T-helper 1 cell (primary cell): ENCODE results near the gene CAMK1D.
"Not testable (repeated sequence)": the region's sequence is repeated elsewhere in the genome, so short reads cannot be mapped to it uniquely, and the experiment has no call there.

Experiments
- DNase-seq, 5 donors: peaks; one replicate each; pipeline ENCODE4 v3.0.0-alpha.2; 2012 to 2020

The CAMK1D gene

DNA sequence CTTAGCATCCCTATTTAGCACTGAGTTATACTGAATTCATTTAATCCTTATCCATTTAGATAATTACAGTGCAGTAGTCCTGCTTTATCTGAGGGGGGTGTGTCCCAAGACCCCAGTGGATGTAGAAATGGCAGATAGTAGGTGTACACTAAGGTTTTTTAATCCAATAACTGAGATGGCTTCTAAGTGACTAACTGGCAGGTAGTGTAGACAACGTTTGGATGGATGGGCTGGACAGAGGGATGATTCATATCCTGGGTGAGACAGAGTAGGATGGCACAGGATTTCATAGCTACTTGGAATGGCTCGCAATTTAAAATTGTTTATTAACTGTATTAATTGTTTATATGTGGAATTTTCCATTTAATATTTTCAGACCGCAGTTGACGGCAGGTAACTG, 356.6 kb downstream of the CAMK1D start:
- no peak for DNase-seq

DNA sequence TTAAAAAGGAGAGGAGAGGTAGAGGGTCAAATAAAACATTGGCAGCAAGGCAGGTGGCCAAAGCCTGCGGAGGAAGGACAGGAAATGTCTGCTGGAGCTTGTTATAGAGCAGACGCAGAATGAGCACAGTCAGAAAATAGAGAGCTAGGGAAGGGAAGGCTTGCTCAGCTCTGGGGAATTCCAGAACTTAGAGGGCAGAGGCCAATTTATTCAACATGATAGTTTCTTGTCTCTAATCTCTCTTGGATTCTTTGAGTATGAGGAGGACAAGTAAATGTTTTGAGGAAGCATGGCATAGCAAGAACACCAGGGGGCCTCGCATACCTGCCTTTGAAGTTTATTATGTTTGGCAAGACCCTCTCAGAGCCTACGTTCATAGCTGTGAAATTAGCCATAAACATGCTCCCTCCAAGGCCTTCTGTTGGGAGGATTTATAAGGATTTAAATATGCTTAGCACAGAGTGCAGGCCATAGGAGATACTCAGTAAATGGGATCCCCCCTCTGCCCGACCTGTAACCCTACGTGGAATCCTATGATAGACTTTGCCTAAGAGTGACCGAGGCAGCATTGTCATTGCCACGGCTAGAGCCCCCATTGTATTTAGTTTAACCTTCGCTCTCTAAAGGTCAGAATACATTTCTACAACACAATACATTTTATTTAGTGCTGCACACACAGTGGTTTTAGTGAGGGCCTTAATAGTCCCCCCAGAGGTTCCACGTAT, 358.3 kb downstream of the CAMK1D start:
- peak in 1 of 5 donors; percentile 66 for DNase-seq

DNA sequence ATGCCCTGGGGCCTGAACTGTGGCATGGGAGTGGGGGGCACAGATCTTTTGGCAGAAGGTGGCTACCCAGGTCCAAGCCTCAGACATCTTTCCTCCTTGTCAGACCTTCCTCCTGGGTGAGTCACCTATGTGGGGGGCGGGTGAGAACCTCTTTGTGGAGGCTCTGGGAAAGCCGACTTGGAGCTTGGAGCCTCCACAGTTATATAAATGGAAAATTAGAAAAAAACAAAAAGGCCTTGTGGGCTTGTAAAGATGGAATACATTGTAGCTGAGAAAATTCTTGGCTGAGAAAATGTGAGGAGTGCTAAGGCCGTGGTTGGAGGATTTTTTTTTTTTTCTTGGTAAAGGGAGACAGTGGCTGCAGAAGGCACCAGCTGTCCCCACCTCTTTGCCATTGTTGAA, 359.7 kb downstream of the CAMK1D start:
- no peak for DNase-seq

DNA sequence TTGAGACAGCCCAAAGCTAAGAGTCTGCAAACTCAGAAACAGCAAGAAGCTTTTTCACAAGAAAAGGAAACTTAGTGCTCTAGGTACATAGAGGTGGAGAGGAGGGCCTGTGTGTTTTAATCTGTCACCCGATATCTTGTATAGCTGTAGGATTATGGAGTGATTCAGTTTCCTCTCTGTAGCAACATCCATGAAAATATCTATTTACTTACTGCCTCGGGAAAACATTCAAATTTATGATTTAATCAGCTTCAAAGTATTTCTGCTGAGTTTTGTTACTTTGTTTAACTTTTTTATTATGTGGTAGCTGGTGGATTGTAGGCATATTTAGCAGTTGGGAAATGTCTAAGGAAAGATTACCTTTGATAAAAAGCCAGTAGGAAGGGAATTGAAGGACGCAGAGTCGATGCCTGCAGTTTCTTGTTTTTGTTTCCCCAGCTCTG, 360.2 kb downstream of the CAMK1D start:
- no peak for DNase-seq

DNA sequence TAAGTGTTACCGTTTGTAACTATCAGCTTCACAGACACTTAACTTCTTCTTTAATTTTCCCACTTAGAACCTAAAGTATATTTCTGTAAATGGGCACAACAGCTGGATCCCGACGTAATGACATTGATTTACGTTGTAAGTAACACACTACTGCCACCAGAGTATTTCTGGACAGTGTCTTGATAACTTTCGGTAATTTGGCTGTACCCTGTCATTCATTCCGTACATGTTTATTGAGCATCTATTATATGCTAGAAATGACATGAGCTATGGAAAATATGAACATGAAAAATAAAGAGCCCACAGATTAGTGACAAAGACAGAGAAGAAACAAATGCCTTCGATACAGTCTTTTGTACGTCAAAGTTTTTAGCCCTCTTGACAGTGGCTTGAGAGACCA, 360.8 kb downstream of the CAMK1D start:
- DNase-seq = no peak

DNA sequence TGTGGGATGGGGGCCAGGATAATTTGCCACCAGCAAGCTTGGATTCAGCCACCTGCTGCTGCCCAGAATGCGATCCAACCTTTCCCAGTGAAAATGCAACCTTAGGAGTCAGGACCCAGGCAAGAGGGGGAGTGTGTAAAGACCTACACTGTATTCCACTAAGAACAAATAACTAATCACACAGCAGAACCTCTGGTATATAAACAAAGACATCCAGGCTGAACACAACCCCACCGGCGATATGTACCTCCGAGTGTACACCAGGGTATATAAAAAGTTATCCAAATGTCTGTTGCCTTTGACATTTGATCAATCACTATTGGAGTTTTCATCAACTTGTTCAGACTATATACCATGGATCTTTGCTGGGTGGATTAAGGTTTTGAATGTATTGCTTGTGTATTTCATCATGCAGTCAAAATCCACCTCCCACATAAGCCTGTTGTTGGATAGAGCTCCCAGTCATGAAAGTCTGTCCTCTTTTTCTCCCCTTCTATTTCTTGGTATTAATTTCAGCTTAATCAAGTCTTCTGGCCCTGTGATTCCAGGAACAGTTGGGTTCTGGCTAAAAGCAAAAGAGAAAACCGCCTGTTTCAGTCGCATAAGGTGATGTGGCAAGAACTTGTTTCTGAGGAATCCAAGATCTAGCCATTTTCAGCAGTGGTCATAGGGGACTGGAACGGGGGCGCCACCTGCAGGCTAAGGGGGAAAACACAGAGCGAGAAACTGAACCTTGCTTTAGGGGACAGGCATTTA, 361.4 kb downstream of the CAMK1D start:
- peak; percentile 33 to 92 (median 54) for DNase-seq

DNA sequence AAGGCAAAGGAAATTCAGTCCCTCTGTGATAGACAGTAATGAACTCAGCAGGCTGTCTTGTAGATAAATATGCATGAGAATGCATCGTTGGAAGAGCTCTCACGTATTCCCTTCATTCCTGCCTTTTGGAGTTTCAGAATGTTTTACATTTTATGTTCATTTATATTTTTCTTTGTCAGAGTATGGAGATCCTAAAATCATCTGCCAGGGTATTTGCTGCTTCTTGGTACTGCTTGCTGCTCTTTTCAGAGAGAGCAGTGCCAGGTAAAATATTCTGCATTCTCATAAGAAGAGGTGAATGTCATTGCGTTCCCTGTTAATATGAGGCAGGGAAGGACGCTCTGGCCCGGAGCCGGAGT, 362.0 kb downstream of the CAMK1D start:
- DNase-seq = no peak

DNA sequence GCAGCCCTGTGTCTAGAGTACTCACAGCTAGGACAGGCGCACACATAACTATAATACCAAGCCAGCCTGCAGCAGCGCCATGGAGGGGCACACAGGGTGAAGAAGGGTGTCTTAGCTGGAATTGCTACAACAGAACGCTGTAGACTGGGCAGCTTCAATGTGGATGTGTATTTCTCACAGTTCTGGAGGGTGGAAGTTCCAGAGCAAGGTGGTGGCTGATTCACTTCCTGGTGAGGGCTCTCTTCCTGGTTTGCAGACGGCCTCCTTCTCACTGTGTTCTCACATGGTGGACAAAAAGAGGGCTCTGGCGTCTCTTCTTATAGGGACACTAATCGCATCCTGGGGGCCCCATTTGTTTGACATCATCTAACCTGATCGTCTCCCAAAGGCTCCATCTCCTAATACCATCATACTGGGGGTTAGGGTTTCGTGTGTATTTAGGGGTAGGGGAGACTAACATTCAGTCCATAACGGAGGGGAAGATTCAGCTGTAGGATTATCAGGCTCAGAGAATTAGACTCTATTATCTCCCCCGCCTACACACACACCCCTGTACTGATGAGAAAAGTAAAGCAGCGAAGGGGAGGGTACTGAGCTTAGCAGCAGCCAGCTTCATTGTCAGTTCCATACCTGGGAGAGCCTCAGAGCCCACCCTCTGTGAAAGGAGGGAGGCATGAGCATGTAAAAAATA, 363.1 kb downstream of the CAMK1D start:
- peak in 1 of 5 donors; percentile 40 for DNase-seq

DNA sequence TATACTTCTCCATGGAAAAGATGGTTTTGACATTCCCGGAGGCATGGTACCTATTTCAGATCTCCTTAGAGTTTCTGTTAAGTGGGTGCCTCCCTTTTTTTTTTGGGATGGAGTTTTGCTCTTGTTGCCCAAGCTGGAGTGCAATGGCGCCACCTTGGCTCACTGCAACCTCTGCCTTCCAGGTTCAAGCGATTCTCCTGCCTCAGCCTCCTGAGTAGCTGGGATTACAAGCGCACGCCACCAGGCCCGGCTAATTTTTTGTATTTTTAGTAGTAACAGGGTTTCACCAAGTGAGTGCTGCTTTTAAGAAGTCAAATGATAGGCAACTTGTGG, 363.6 kb downstream of the CAMK1D start:
- DNase-seq = not testable (repeated sequence)

DNA sequence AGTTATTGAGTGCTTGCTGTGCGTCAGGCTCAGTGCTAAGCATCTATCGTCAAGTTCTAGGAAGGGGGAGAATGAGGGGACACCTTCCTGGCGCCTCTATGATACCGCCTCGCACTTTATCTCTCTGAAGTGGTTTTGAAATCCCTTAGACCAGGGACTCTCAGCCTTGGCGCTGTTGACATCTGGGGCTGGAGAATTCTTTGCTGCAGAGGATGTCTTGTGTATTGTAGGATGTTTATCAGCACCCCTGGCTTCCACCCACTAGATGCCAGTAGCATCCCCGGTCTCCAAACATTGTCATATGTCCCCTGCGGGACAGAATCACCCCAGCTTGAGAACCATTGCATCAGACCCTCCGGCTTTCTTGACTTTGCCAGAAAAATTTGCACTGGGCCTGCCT, 366.7 kb downstream of the CAMK1D start:
- no peak for DNase-seq

DNA sequence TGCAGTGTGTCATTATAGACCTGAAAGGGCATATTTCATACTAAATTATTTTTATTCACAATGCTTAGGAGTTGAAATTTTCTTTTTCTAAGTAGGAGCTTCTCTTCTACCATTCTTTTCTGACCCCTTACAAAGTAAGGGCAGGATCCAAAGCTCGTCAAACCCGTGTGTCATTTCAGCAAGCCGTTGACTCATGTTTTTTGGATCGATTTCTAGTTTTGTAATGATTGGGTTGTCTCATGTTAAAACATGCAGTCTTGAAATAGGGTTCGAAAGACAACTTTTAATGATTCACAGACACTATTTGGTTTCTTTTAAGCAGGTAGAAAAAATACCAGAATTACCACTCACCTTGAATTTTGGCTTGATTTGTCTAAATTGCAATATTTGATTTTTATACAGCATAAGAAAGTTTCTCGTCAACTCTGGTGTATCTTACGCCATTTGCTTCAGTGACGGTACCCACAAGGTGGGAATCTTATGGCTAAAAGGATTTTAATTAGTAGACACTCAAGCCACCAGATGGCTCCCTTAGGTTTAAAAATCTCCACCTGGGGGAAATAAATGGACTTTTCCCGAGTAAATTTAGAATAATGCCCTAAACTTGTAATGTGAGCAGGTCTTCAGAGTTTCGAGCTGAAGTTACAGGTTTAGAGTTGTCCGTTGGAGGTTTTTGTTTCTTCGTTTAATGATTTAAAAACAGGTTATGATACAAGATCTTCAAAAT, 368.8 kb downstream of the CAMK1D start:
- peak in 1 of 5 donors; percentile 36 for DNase-seq

DNA sequence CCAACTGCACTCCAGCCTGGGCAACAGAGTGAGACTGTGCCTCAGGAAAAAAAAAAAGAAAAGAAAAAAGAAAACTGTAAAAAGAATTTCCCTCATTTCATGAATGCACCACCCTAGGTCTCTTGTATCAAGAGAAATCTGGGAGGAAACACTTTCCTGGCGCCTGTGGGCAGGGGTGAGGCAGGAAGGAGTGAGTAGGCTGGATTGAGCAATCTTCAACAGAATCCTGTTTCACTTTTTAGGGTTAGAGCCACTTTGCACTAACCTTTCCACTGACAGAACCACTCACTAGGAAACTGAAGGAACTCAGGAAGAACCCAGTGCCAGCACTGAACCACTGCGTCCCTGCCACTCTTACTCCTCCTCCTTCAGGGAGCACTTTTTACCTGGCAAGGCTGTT, 370.0 kb downstream of the CAMK1D start:
- DNase-seq = no peak

DNA sequence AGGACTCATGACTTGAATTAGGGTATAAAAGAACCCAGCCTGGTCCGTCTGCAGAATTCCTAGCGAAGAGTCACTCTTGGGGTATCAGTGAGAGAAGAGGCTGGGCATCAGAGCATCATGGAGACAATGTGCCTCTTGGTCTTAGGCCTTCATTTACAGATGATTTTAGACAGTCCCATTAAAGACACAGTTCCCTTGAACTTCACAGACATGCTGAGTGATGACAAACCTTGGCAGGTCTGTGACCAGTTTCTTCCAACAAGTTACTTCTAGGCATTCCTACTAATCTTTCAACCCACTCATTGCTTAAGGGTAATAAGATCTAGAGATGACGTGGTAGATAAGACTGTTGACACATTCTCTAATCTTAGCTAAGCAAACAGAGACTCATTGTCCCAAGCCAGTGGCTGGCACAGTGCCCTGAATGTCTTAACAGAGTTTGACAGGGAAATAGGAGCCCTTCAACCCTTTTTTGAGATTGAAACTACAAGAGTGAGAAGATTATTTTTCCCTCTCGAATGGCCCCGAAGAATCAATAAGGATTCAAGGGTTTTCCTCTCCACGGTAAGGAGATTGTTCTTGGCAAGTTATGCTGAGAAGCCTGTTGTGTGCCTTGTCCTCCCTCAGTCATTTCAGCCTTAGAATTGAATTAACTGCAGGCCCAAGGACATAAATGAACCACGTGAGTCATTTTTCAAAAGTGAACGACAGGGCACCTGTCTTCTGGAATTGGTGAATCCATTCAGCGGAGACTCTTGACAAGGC, 371.1 kb downstream of the CAMK1D start:
- DNase-seq = no peak

DNA sequence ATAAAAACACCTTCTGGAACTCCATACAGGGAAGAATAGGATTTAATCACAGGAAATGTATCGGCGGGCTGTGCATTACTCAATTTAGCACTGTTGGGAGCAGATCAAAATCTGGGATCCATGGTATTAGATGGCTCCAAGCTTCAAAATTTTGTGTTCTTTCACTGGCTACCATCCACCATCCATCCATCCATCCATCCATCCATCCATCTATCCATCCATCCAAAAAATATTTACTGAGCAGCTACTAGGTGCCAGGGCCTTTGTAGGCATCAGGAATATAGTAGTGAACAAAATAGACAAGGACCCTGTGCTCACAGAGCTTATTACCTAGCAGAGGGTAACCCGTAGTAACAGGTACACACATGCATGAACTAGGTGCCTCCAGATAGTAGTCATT, 372.0 kb downstream of the CAMK1D start:
- no peak for DNase-seq

DNA sequence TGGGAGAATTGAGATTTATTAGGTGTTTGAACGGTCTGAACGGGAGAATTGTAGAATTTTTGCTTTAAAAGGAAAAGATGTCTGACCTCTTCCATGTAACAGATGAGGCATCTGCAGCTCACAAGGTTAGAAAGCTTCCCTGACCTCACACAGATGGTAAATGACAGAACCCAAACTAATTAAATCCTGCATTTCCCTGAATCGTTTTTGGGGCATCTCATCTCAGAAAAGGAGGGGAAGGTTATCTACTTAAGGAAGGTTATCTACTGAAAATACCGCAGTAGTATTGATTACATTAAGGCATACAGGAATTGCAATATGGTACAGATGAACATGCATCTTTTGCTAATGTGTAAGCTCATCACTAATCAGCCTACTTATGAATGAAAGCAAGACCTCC, 373.9 kb downstream of the CAMK1D start:
- DNase-seq = no peak

DNA sequence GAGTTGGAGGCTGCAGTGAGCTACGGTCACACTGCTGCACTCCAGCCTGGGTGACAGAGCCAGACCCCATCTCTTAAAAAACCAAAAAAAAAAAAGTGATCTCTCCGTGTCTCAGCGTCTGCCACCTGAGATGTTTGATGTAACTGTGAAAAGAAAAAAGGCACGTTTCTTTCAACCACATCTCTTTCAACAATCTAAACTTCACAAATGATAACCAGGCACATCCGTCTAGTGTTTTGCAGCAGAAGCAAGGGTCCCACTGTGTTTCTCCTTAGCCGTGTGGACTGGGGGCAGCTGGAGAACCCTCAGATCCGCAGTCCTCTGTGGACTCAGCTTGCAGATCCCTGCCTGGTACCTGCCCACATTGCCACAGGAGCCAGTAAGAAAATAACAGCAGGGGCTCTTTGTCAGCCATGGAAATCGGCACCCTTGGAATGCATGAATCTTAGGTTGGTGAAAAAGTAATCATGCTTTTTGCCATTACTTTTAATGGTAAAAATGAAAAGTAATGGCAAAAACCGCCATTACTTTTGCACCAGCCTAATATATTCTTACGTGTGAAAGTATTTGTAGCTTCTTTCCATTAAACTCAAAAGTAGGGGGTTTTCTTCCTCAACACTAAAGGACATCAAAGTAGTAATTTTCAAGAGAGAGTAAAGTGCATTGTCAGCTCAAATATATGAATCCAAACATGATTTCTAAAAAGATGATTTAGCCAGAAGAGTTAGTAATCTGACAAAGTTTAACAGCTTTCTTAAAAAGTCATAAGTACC, 375.6 kb downstream of the CAMK1D start:
- DNase-seq = no peak

DNA sequence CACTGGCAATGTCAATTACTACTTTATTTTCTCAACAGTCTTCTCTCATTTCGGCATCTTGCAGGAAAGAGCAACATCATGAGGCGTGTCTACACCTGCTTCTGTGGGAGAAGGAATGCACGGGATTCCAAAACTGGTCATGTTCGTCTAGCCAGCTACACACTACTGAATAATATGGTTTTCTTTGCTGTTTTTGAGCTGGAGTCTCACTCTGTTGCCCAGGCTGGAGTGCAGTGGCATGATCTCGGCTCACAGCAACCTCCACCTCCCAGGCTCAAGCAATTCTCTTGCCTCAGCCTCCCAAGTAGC, 376.2 kb downstream of the CAMK1D start:
- not testable (repeated sequence) for DNase-seq

DNA sequence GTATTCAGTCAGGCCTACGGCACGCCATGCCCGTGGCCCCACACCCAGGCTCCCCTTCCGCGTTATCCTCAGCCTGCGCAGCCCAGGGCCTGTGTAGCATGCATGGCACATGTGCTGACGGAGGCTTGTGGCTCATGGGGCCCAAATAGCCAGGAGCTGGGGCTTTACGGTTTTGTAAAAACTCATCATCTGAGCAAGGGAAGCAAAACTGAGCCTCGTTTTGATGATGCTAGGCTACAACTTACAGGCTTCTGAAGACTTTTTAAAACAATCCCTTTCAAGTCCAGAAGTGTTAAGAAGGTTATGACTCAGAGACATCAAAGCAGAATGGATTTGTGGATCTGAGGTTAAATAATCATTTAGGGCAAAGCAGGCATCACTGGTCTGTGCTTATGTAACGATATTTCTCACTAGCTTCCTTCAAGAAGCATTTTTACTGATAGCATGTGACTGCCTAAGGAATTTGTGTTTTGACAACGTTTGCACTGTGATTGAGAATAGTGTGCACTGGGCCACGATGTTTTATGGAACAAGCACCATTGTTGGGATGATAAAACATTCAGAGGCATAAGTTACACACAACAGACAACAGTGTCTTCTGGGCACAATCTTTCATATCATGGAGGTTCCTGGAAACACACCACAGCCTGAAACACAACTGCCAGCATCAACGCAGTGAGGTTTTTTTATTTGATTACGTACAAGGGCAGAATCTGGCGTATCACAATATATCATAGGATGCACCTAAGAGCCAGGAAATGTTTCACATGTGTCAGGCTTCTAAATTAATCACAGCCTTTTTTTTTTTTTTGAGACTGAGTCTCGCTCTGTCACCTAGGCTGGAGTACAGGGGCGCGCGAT, 377.9 kb downstream of the CAMK1D start:
- peak in 2 of 5 donors; percentile 4 to 84 for DNase-seq

DNA sequence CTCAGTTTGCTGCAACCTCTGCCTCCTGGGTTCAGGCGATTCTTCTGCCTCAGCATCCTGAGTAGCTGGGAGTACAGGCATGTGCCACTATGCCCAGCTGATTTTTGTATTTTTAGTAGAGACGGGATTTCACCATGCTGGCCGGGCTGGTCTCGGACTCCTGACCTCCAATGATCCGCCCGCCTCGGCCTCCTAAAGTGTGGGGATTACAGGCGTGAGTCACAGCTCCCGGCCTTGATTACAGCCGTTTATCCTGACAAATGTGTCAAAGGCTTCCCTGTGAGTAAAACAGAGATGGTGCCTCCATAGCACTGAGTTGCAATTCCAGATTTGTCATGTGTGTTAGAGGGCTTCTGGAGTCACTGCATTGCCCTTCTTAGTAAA, 378.5 kb downstream of the CAMK1D start:
- no peak for DNase-seq

DNA sequence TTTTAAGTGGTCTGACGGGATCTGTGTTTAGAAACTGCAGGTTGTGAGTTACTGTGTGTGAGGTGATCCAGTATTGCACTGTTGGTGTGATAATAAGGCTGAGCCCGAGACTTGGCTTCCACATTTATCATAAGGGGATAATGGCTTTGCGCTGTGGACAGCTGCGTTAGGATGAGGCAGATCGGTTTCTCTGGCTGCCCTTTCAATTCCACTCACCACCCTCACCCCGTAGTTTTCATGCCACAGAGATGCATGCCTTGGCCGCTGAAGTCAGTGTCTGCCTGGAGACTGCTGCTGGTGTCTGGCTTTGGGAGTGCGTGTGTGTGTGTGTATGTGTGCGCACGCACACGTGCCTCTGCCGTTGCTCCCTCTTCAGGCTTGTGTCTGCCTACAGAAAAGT, 379.1 kb downstream of the CAMK1D start:
- DNase-seq = no peak

DNA sequence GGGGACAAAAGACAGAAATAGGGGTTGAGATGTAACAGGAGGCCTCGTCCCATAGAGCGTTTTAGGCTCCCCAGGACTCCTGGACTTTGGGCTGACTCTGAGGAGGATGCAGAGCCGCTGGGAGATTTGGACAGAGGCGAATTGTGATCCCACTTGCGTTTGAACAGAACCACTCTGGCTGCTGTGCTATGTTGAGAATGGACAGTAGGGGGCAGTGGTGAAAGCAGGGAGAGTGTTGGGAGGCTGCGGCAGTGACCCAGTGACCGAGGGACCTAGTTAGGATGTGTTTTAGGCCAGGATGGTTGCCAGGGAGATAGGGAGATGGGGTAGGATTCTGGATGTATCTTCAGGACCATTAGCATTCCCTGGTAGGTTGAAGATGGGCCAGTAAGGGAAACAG, 380.5 kb downstream of the CAMK1D start:
- no peak for DNase-seq
